ENCODE measurements around the gene MAGI1. TPM values are rescaled to one million over a fixed set of nuclear protein-coding genes. Genes with fewer than 3 reads are reported as not detected.

The MAGI1 gene
- total RNA-seq, 4 donors from 2014 or later: 49.5 to 72.1 (median 67.6) TPM

GRCh38 chr3:65712140-65712539 is 326.6 kb downstream of the MAGI1 start:
- Histone ChIP-seq H3K36me3 (no peaks in the 10 kb centered on the region), H3K27me3 (no peaks in the 10 kb centered on the region), H3K9me3 (no peaks in the 10 kb centered on the region), H3K4me3 (no peak overlapping the region), H3K4me1 (no peaks in the 10 kb centered on the region), H3K27ac (no peak overlapping the region)
- TF ChIP-seq CTCF (IDR thresholded peaks at IDR 0.05): no peak
- TF ChIP-seq POLR2A (IDR thresholded peaks at IDR 0.05): no peak
- DNase-seq: no peak

- H3K27me3 ChIP-seq: no peaks in the 10 kb centered on the region
- TF ChIP-seq POLR2A (IDR thresholded peaks at IDR 0.05) (no peak), CTCF (IDR thresholded peaks at IDR 0.05) (no peak)
- no peak overlapping the region for H3K4me3 ChIP-seq
- H3K9me3 ChIP-seq: no peaks in the 10 kb centered on the region
- no peaks in the 10 kb centered on the region for H3K4me1 ChIP-seq
- no peaks in the 10 kb centered on the region for H3K36me3 ChIP-seq
- no peak for DNase-seq
- H3K27ac ChIP-seq: no peak overlapping the region
Observed at GRCh38 chr3:65706776-65707568, 331.7 kb downstream of the MAGI1 start.

GRCh38 chr3:65706301-65706700 is 332.4 kb downstream of the MAGI1 start:
- H3K9me3 ChIP-seq: no peaks in the 10 kb centered on the region
- H3K4me1 ChIP-seq: no peaks in the 10 kb centered on the region
- TF ChIP-seq POLR2A (IDR thresholded peaks at IDR 0.05) (no peak), CTCF (IDR thresholded peaks at IDR 0.05) (no peak)
- H3K4me3 ChIP-seq: no peak overlapping the region
- H3K27ac ChIP-seq: no peak overlapping the region
- H3K36me3 ChIP-seq: no peaks in the 10 kb centered on the region
- DNase-seq: no peak
- H3K27me3 ChIP-seq: no peaks in the 10 kb centered on the region

- no peaks in the 10 kb centered on the region for H3K27me3 ChIP-seq
- no peak for DNase-seq
- no peaks in the 10 kb centered on the region for H3K9me3 ChIP-seq
- no peaks in the 10 kb centered on the region for H3K4me1 ChIP-seq
- no peak overlapping the region for H3K4me3 ChIP-seq
- no peak overlapping the region for H3K27ac ChIP-seq
- TF ChIP-seq POLR2A (IDR thresholded peaks at IDR 0.05): no peak
- no peak for TF ChIP-seq CTCF (IDR thresholded peaks at IDR 0.05)
- H3K36me3 ChIP-seq: no peaks in the 10 kb centered on the region
Observed at GRCh38 chr3:65703820-65704219, 334.9 kb downstream of the MAGI1 start.

GRCh38 chr3:65703026-65703425 is 335.7 kb downstream of the MAGI1 start:
- no peak for DNase-seq
- H3K36me3 ChIP-seq: no peaks in the 10 kb centered on the region
- no peaks in the 10 kb centered on the region for H3K9me3 ChIP-seq
- no peak overlapping the region for H3K4me3 ChIP-seq
- H3K4me1 ChIP-seq: no peaks in the 10 kb centered on the region
- no peak overlapping the region for H3K27ac ChIP-seq
- no peaks in the 10 kb centered on the region for H3K27me3 ChIP-seq
- TF ChIP-seq POLR2A (IDR thresholded peaks at IDR 0.05) (no peak), CTCF (IDR thresholded peaks at IDR 0.05) (no peak)
